HepG2 (cell line): ENCODE measurements around the gene FXN. TPM values are rescaled to one million over a fixed set of nuclear protein-coding genes. Genes with fewer than 3 reads are reported as not detected.

Experiments
- BRCA1 ChIP-seq: sonication (generic); formaldehyde crosslinking; IDR thresholded peaks from 2 replicates; pipeline ENCODE4 v1.4.0; 2020; ENCODE audit warnings: missing genetic modification reagents
- CREB1 ChIP-seq, 2 experiments: fragments of 450-650 bp in 1 of 2; IDR thresholded peaks; 2 replicates each; pipeline ENCODE4 v1.6.1; 2016 to 2017; ENCODE audit warnings: control low read depth in 1 of 2, mild to moderate bottlenecking in 1 of 2, missing compliant biosample characterization in 1 of 2, missing genetic modification characterization in 1 of 2
- FOXA3 ChIP-seq: IDR thresholded peaks from 2 replicates; pipeline ENCODE4 v1.6.1; 2016; ENCODE audit warnings: missing genetic modification reagents, missing compliant biosample characterization
- FOXK1 ChIP-seq: sonication (generic); formaldehyde crosslinking; IDR thresholded peaks from 2 replicates; pipeline ENCODE4 v1.4.0; 2020; ENCODE audit warnings: low read depth, missing genetic modification reagents, borderline replicate concordance
- FOXP1 ChIP-seq, 2 experiments: fragments of 450-650 bp in 1 of 2; IDR thresholded peaks; 2 replicates each; pipeline ENCODE4 v1.6.1; 2017 to 2018; ENCODE audit warnings: antibody characterized with exemption in 1 of 2
- GFI1 ChIP-seq: sonication (generic); formaldehyde crosslinking; IDR thresholded peaks from 2 replicates; pipeline ENCODE4 v1.5.0; 2020; ENCODE audit warnings: missing genetic modification reagents, mild to moderate bottlenecking, borderline replicate concordance
- KLF12 ChIP-seq: sonication (generic); formaldehyde crosslinking; IDR thresholded peaks from 2 replicates; pipeline ENCODE4 v1.4.0; 2020; ENCODE audit warnings: missing genetic modification reagents, borderline replicate concordance
- KMT2A ChIP-seq: sonication (generic); formaldehyde crosslinking; IDR thresholded peaks from 2 replicates; pipeline ENCODE4 v1.4.0; 2020; ENCODE audit warnings: missing genetic modification reagents
- NR2F2 ChIP-seq: IDR thresholded peaks from 2 replicates; pipeline ENCODE4 v1.6.1; 2012; ENCODE audit warnings: low read depth, inconsistent platforms, borderline replicate concordance
- SOX13 ChIP-seq, 3 experiments: fragments of 450-650 bp in 1 of 3; sonication (generic) in 1 of 3; formaldehyde crosslinking in 1 of 3; IDR thresholded peaks in 2 of 3; conservative IDR thresholded peaks in 1 of 3; 2 replicates each; pipeline versions ENCODE4 v1.5.0 to v1.6.1; 2016 to 2020; ENCODE audit warnings: antibody characterized with exemption in 1 of 3, mild to moderate bottlenecking in 1 of 3, missing compliant biosample characterization in 1 of 3, missing genetic modification reagents in 1 of 3, moderate library complexity in 1 of 3
- STAG1 ChIP-seq: sonication (generic); formaldehyde crosslinking; IDR thresholded peaks from 2 replicates; pipeline ENCODE4 v1.4.0; 2020; ENCODE audit warnings: missing genetic modification reagents
- ZNF543 ChIP-seq: sonication (generic); formaldehyde crosslinking; IDR thresholded peaks from 2 replicates; pipeline ENCODE4 v1.4.0; 2020; ENCODE audit warnings: mild to moderate bottlenecking, missing genetic modification reagents
- polyA plus RNA-seq, 8 experiments: library from polyadenylated mRNA; depleted of rRNA in 3 of 8; stranded (reverse) in 7 of 8; unstranded in 1 of 8; fragments of >200 nt; fragmentation: Illumina TruSeq in 4 of 8; extraction: Trizol in 4 of 8; gene quantifications; 2 replicates each; pipeline versions ENCODE4 v1.2.1 to v1.2.3, GENCODE V29; 2011 to 2016; ENCODE audit warnings: low read depth in 4 of 8, missing spikeins in 1 of 8, mixed read lengths in 1 of 8; ENCODE audit not compliant: insufficient read depth in 1 of 8
- total RNA-seq, 5 experiments: library from RNA; depleted of rRNA; stranded (reverse); fragments of >200 nt; fragmentation: Illumina TruSeq; extraction: Trizol; gene quantifications; 2 replicates each; pipeline ENCODE4 v1.2.3, GENCODE V29; 2016; ENCODE audit warnings: low read depth in 1 of 5
- TF ChIP-seq, protein P1 (sequence below): sonication (generic); formaldehyde crosslinking; IDR thresholded peaks from 2 replicates; pipeline ENCODE4 v1.4.0; 2020; ENCODE audit warnings: missing genetic modification reagents
- TF ChIP-seq, protein P2 (sequence below): IDR thresholded peaks from 2 replicates; pipeline ENCODE4 v1.6.1; 2016
- TF ChIP-seq, protein P3 (sequence below): sonication (generic); formaldehyde crosslinking; IDR thresholded peaks from 2 replicates; pipeline ENCODE4 v1.5.1; 2020; ENCODE audit warnings: mild to moderate bottlenecking, missing genetic modification reagents
- TF ChIP-seq, protein P4 (sequence below): sonication (generic); formaldehyde crosslinking; conservative IDR thresholded peaks from 2 replicates; pipeline ENCODE4 v1.4.0; 2020; ENCODE audit warnings: mild to moderate bottlenecking, missing genetic modification reagents, moderate library complexity

The FXN gene
- total and polyA plus RNA-seq, 2 of the 13 experiments (the other 11 are each of a cell fraction or from before 2014, with no cell fraction given), result 24.1 to 26.0 TPM

DNA sequence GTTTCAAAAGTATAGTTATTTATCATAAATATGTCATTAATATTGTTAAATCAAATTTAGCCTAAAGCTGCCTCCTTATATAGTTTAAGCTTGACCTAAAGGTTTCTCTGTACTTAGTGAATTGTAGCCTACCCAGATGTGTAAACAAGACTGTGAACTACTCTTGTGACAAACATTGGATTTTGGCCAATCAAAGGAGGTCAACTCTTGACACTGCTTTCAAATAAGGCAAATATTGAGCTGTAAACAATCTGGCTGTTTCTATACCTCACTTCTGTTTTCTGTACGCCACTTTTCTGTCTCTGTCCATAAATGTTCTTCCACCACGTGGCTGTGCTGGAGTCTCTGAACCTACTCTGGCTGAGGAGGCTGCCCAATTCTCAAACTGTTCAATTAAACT, 51.2 kb downstream of the FXN start (continued):
- TF ChIP-seq, protein P1, sequence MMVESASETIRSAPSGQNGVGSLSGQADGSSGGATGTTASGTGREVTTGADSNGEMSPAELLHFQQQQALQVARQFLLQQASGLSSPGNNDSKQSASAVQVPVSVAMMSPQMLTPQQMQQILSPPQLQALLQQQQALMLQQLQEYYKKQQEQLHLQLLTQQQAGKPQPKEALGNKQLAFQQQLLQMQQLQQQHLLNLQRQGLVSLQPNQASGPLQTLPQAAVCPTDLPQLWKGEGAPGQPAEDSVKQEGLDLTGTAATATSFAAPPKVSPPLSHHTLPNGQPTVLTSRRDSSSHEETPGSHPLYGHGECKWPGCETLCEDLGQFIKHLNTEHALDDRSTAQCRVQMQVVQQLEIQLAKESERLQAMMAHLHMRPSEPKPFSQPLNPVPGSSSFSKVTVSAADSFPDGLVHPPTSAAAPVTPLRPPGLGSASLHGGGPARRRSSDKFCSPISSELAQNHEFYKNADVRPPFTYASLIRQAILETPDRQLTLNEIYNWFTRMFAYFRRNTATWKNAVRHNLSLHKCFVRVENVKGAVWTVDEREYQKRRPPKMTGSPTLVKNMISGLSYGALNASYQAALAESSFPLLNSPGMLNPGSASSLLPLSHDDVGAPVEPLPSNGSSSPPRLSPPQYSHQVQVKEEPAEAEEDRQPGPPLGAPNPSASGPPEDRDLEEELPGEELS (CRISPR knock-in tag), result peak; percentile 85
- no peak for TF ChIP-seq KLF12 (CRISPR knock-in tag)
- no peak for TF ChIP-seq FOXP1 (IDR thresholded peaks at IDR 0.05)
- TF ChIP-seq FOXP1 (CRISPR knock-in tag; IDR thresholded peaks at IDR 0.05), result peak; percentile 85
- TF ChIP-seq, protein P2, sequence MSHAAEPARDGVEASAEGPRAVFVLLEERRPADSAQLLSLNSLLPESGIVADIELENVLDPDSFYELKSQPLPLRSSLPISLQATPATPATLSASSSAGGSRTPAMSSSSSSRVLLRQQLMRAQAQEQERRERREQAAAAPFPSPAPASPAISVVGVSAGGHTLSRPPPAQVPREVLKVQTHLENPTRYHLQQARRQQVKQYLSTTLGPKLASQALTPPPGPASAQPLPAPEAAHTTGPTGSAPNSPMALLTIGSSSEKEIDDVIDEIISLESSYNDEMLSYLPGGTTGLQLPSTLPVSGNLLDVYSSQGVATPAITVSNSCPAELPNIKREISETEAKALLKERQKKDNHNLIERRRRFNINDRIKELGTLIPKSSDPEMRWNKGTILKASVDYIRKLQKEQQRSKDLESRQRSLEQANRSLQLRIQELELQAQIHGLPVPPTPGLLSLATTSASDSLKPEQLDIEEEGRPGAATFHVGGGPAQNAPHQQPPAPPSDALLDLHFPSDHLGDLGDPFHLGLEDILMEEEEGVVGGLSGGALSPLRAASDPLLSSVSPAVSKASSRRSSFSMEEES (CRISPR knock-in tag), result 0 out of 2 replicates have a peak, but pooled peaks have one; percentile 22
- TF ChIP-seq ZNF543, result no peak
- no peak for TF ChIP-seq CREB1 (IDR thresholded peaks at IDR 0.05)
- TF ChIP-seq CREB1 (CRISPR knock-in tag; IDR thresholded peaks at IDR 0.05), result peak; percentile 13; the same call in 1 of the 2 replicates
- peak; percentile 88 for TF ChIP-seq FOXA3 (CRISPR knock-in tag)
- no peak for TF ChIP-seq STAG1
- TF ChIP-seq, protein P3, sequence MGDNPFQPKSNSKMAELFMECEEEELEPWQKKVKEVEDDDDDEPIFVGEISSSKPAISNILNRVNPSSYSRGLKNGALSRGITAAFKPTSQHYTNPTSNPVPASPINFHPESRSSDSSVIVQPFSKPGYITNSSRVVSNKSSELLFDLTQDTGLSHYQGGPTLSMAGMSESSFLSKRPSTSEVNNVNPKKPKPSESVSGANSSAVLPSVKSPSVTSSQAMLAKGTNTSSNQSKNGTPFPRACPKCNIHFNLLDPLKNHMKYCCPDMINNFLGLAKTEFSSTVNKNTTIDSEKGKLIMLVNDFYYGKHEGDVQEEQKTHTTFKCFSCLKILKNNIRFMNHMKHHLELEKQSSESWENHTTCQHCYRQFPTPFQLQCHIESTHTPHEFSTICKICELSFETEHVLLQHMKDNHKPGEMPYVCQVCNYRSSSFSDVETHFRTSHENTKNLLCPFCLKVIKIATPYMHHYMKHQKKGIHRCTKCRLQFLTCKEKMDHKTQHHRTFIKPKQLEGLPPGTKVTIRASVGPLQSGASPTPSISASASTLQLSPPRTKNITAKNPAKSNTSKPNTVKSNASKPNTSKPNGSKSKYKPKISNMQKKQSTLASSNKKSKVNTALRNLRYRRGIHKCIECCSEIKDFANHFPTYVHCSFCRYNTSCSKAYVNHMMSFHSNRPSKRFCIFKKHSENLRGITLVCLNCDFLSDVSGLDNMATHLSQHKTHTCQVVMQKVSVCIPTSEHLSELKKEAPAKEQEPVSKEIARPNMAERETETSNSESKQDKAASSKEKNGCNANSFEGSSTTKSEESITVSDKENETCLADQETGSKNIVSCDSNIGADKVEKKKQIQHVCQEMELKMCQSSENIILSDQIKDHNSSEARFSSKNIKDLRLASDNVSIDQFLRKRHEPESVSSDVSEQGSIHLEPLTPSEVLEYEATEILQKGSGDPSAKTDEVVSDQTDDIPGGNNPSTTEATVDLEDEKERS (CRISPR knock-in tag), result no peak
- TF ChIP-seq GFI1 (CRISPR knock-in tag), result peak; percentile 44; the same call in 1 of the 2 replicates
- peak; percentile 44; the same call in 1 of the 2 replicates for TF ChIP-seq NR2F2
- TF ChIP-seq FOXK1 (CRISPR knock-in tag), result peak; percentile 36; the same call in 1 of the 2 replicates
- TF ChIP-seq, protein P4, sequence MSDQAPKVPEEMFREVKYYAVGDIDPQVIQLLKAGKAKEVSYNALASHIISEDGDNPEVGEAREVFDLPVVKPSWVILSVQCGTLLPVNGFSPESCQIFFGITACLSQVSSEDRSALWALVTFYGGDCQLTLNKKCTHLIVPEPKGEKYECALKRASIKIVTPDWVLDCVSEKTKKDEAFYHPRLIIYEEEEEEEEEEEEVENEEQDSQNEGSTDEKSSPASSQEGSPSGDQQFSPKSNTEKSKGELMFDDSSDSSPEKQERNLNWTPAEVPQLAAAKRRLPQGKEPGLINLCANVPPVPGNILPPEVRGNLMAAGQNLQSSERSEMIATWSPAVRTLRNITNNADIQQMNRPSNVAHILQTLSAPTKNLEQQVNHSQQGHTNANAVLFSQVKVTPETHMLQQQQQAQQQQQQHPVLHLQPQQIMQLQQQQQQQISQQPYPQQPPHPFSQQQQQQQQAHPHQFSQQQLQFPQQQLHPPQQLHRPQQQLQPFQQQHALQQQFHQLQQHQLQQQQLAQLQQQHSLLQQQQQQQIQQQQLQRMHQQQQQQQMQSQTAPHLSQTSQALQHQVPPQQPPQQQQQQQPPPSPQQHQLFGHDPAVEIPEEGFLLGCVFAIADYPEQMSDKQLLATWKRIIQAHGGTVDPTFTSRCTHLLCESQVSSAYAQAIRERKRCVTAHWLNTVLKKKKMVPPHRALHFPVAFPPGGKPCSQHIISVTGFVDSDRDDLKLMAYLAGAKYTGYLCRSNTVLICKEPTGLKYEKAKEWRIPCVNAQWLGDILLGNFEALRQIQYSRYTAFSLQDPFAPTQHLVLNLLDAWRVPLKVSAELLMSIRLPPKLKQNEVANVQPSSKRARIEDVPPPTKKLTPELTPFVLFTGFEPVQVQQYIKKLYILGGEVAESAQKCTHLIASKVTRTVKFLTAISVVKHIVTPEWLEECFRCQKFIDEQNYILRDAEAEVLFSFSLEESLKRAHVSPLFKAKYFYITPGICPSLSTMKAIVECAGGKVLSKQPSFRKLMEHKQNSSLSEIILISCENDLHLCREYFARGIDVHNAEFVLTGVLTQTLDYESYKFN (CRISPR knock-in tag), result peak; percentile 58; the same call in 1 of the 2 replicates
- TF ChIP-seq BRCA1 (CRISPR knock-in tag), result 0 out of 2 replicates have a peak, but pooled peaks have one; percentile 39
- TF ChIP-seq SOX13 (IDR thresholded peaks at IDR 0.05), result no peak
- peak in 1 of 2 experiments; percentile 66; a peak in 2 of 4 replicates for TF ChIP-seq SOX13 (CRISPR knock-in tag; conservative IDR thresholded peaks at IDR 0.05 in 1 of 2, IDR thresholded peaks at IDR 0.05 in 1 of 2)
- TF ChIP-seq KMT2A (CRISPR knock-in tag), result no peak
